ENCODE data around the gene VRTN.
"Not testable (repeated sequence)": the region's sequence is repeated elsewhere in the genome, so short reads cannot be mapped to it uniquely, and the experiment has no call there.

Gene VRTN, protein sequence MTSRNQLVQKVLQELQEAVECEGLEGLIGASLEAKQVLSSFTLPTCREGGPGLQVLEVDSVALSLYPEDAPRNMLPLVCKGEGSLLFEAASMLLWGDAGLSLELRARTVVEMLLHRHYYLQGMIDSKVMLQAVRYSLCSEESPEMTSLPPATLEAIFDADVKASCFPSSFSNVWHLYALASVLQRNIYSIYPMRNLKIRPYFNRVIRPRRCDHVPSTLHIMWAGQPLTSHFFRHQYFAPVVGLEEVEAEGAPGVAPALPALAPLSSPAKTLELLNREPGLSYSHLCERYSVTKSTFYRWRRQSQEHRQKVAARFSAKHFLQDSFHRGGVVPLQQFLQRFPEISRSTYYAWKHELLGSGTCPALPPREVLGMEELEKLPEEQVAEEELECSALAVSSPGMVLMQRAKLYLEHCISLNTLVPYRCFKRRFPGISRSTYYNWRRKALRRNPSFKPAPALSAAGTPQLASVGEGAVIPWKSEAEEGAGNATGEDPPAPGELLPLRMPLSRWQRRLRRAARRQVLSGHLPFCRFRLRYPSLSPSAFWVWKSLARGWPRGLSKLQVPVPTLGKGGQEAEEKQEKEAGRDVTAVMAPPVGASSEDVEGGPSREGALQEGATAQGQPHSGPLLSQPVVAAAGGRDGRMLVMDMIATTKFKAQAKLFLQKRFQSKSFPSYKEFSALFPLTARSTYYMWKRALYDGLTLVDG

GRCh38 chr14:74348241-74348734 is at the start of gene VRTN:
VRTN (plus strand) TSS chr14:74348471; CDS start chr14:74356784, 8,313 bp downstream.
- no peak for DNase-seq (ENCODE audit: low read depth in 1 of 2, low spot score in 1 of 2)

GRCh38 chr14:74299061-74299545 is 49.2 kb upstream of the VRTN start:
- DNase-seq (ENCODE audit: low read depth in 1 of 2, low spot score in 1 of 2) = no peak

GRCh38 chr14:74301594-74302151 is 46.6 kb upstream of the VRTN start:
- DNase-seq (ENCODE audit: low read depth in 1 of 2, low spot score in 1 of 2) = no peak

DNA sequence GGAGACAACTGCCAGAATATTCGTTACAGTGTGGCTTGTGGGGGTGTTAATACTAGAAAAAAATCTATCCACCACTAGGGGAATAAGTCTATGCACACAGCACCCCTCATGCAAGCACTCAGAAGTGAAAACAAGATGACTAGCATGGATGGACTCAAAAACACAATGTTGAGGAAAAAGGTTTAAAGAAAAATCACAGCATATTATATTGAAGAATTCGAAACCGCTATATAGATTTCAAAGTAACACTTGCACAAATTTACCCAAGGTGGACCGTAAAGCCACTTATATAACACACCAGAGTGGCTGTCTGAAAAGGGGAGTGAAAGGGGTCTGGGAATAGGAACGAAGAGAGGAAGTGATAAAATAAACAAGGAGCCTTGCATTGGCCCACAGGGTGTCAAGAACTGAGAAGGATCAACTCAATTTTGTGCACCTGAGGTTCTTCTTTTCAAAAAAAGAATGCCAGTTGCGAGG is 46.1 kb upstream of the VRTN start:
- DNase-seq (ENCODE audit: low read depth in 1 of 2, low spot score in 1 of 2) = no peak

- peak; percentile 69 to 80 for DNase-seq (ENCODE audit: low read depth in 1 of 2, low spot score in 1 of 2)
Observed at GRCh38 chr14:74302634-74303569, 45.4 kb upstream of the VRTN start, which contains the start of gene ABCD4. ABCD4 (minus strand) TSS chr14:74302934; CDS start chr14:74302912, 22 bp downstream.

DNA sequence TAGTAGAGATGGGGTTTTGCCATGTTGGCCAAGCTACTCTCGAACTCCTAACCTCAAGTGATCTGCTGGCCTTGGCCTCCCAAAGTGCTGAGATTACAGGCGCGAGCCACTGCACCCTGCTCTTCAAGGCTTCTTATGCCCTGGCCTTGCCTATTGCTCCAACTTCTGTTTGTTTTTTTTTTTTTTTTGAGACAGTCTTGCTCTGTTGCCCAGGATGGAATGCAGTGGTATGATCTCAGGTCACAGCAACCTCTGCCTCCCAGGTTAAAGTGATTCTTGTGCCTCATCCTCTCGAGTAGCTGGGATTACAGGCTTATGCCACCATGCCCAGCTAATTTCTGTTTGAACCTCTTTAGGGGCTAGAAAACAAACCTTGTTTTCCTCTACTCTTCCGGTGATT is 39.6 kb upstream of the VRTN start:
- no peak for DNase-seq (ENCODE audit: low read depth in 1 of 2, low spot score in 1 of 2)

GRCh38 chr14:74309125-74310022 is 38.9 kb upstream of the VRTN start:
- no peak for DNase-seq (ENCODE audit: low read depth in 1 of 2, low spot score in 1 of 2)

DNA sequence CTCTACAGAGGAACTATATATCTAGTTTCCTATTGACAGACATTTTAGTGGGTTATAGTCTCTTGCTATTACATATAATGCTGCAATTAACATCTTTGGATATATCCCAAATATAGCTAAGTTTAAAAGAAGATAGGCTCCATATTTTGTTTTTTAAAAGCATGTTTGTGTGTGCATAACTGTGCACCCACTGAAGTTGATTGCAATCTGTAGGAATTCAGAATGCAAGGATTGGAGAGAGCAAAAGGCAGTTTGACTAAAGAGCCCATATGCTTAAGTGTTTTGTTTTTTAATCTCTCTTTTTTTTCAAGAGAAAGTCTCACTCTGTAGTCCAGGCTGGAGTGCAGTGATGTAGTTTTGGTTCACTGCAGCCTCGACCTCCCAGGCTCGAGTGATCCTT is 36.1 kb upstream of the VRTN start:
- no peak for DNase-seq (ENCODE audit: low read depth in 1 of 2, low spot score in 1 of 2)

DNA sequence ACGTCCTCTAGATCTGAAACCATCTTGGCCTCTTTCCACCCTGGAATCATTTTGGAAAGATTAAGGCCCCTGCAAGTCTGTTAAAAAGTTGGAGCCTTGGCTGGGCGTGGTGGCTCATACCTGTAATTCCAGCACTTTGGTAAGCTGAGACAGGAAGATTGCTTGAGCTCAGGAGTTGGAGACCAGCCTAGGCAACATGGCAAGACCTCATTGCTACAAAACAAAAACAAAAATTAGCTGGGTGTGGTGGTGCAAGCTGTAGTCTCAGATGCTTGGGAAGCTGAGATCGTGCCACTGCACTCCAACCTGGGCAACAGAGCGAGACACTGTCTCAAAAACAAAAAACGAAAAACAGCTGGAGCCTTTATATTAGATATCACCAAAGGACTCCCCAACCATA is 34.7 kb upstream of the VRTN start:
- DNase-seq (ENCODE audit: low read depth in 1 of 2, low spot score in 1 of 2) = no peak

DNA sequence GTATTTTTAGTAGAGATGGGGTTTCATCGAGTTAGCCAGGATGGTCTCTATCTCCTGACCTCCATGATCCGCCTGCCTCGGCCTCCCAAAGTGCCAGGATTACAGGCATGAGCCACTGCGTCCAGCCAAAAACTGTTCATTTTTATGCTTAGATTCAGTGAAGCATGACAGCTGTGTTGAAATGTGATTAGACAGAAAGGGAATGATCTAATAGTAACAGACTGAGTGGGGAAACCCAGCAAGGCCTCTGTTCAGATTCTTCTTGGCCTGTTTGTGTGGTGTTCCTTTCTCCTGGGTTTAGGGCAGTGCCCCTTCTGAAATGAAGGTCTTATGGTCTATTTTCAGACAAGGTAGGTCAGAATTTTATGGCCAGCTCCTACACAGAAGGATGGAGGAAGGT is 33.7 kb upstream of the VRTN start:
- no peak for DNase-seq (ENCODE audit: low read depth in 1 of 2, low spot score in 1 of 2)

- no peak for DNase-seq (ENCODE audit: low read depth in 1 of 2, low spot score in 1 of 2)
Observed at GRCh38 chr14:74324931-74325361, 23.3 kb upstream of the VRTN start.

- no peak for DNase-seq (ENCODE audit: low read depth in 1 of 2, low spot score in 1 of 2)
Observed at GRCh38 chr14:74325446-74325845, 22.8 kb upstream of the VRTN start.

- DNase-seq (ENCODE audit: low read depth in 1 of 2, low spot score in 1 of 2) = no peak
Observed at GRCh38 chr14:74326369-74327152, 21.7 kb upstream of the VRTN start.

DNA sequence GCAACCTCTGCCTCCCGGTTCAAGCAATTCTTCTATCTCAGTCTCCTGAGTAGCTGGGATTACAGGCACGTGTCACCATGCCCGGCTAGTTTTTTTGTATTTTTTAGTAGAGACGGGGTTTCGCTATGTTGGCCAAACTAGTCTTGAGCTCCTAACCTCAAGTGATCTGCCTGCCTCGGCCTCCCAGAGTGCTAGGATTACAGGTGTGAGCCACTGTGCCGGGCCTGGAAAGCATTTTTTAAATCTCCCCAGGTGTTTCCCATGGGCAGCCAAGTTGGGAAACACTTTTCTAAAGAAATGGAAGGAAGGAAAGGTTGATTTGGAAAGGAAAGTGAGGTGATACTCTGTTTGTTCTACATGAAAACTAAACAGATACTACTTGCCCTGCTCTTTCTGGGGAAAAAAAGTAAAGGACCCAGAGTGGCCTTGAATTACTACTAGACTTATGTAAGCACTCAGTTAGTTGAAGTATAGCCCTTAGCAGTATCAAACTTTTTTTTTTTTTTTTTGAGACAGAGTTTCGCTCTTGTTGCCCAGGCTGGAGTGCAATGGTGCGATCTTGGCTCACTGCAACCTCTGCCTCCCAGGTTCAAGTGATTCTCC is 18.2 kb upstream of the VRTN start:
- DNase-seq (ENCODE audit: low read depth in 1 of 2, low spot score in 1 of 2) = not testable (repeated sequence)

- no peak for DNase-seq (ENCODE audit: low read depth in 1 of 2, low spot score in 1 of 2)
Observed at GRCh38 chr14:74333909-74334308, 14.4 kb upstream of the VRTN start.

- DNase-seq (ENCODE audit: low read depth in 1 of 2, low spot score in 1 of 2) = no peak
Observed at GRCh38 chr14:74346341-74346740, 1.9 kb upstream of the VRTN start.

GRCh38 chr14:74347097-74347794 is 1.0 kb upstream of the VRTN start:
- DNase-seq (ENCODE audit: low read depth in 1 of 2, low spot score in 1 of 2) = no peak

- DNase-seq (ENCODE audit: low read depth in 1 of 2, low spot score in 1 of 2) = no peak
Observed at GRCh38 chr14:74347795-74348100, 523 bp upstream of the VRTN start.
